ENCODE data around the gene AGL.
"Not testable (repeated sequence)": the region's sequence is repeated elsewhere in the genome, so short reads cannot be mapped to it uniquely, and the experiment has no call there.

AGL gene

GRCh38 chr1:99851850-99852454, 1.8 kb downstream of the AGL start:
- no peak for DNase-seq

DNA sequence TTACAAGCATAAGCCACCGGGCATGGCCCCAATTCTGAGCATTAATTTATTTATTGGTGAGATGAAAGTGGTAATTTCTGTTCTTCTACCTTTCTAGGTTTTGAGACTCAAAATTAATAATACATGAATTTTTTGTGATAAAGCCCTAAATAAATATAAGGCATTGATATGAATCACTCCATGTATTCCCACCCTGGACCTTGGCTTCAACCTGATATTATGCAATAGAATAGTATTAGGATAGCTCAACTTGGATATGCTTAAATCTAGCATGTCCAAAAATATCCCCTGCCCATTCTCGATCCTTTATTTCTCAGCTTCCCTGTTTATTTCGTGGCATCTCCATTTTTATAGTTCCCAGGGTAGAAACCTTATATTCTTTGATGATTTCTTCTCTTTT, 2.5 kb downstream of the AGL start:
- DNase-seq, result no peak

GRCh38 chr1:99855914-99856450, 5.8 kb downstream of the AGL start:
- no peak for DNase-seq

GRCh38 chr1:99857041-99857440, 6.9 kb downstream of the AGL start:
- not testable (repeated sequence) for DNase-seq

DNA sequence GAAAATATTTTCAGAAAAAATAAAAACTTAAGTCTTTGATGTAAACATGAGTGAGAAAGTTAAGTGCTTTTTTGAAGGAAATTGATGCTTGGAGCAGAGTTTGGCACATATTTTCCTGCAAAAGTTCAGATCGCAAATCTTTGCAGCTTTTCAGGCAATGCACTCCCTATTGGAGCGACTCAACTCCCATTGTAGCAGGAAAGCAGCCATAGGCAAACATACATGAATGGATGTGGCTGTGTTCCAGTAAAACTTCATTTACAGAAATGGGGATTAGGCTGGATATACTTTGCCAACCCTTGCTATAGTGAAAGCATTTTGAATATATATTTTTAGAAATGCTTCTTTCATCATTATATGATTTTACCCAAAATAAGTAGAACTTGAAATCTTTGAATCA, 8.1 kb downstream of the AGL start:
- DNase-seq, result no peak

DNA sequence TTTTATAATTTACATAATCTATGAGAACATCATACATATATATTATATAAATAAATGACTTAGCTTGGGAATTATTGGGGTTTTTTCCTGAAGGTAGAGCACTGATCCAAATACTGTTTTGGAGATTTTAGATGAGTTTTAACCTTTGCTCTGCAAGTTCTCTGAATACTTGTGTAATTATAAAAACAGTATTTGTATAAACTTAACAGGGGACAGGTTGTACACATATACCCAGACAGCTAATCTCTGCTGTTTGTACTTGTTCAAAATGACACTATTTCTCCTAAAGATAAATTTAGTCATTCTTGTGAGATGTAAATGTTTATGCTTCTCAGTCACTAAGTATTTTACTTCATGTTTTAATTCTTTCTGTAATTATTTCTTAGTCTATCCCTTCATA, 8.7 kb downstream of the AGL start:
- DNase-seq, result no peak

GRCh38 chr1:99860703-99861102, 10.5 kb downstream of the AGL start:
- DNase-seq, result no peak

- no peak for DNase-seq
Measured at GRCh38 chr1:99867682-99868081, 17.5 kb downstream of the AGL start.

DNA sequence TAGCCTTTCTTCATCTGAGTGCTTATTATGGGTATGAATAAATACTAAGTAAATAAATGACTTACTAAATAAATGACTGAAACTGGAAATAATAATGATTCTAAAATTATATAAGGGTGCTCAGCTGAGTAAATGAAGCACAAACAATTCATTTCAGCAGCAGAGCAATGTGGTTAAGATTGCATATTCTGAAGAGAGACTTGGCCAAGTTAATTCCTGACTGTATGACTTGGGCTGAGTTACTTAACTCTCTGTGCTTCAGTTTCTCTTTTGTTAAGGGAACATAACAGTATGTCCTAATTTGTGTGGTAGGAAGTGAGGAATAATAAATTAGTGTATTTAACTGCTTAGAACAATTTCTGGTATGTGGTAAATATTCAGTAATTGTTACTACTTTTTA, 19.1 kb downstream of the AGL start:
- no peak for DNase-seq

DNA sequence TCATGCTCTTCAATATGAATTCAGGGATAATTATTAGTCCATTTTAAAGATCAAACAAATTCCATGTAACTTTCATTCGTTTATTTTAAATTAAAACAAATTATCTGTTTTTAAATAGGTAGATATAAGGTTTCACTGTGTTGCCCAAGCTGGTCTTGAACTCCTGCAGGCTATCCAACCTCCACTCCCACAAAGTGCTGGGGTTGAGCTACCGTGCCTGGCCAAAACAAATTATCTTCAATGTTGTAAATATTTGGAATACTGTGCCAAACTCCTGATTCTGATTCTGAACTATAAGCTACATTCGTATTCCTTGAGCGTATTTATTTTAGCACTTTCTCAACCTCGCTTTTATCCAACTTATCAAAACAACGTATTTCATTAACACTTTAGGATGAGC, 19.6 kb downstream of the AGL start:
- DNase-seq, result no peak

GRCh38 chr1:99872063-99872462, 21.9 kb downstream of the AGL start:
- DNase-seq, result no peak

GRCh38 chr1:99877568-99877967, 27.4 kb downstream of the AGL start:
- no peak for DNase-seq

DNA sequence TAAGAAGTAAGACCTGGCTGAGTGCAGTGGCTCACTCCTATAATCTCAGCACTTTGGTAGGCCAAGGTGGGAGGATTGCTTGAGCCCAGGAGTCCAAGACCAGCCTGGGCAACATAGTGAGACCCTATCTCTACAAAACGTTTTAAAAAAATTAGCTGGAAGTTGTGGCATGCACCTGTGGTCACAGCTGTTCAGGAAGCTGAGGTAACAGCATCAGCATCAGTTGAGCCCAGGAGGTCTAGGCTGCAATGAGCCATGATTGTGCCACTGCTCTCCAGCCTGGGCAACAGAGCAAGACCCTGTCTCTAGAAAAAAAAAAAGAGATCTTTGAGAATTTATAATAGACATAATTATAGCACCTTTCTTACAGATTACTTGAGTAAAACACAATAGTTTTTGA, 36.0 kb downstream of the AGL start:
- no peak for DNase-seq

- DNase-seq, result no peak
Measured at GRCh38 chr1:99886841-99887240, 36.7 kb downstream of the AGL start.

DNA sequence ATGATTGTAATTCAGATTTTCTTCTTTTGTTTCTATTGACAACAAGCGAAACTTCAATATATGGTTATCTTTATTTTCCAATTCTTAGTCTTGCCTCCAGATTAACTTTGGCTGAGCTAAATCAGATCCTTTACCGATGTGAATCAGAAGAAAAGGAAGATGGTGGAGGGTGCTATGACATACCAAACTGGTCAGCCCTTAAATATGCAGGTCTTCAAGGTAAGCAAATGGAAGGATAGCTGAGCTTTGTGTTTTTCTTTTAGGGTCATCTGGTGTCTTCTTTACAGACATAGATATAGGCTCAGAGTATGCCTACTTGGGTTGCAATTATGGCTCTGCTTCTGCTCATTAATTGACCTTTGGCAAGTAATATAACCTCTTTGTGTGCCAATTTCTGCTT, 37.7 kb downstream of the AGL start:
- DNase-seq, result no peak

DNA sequence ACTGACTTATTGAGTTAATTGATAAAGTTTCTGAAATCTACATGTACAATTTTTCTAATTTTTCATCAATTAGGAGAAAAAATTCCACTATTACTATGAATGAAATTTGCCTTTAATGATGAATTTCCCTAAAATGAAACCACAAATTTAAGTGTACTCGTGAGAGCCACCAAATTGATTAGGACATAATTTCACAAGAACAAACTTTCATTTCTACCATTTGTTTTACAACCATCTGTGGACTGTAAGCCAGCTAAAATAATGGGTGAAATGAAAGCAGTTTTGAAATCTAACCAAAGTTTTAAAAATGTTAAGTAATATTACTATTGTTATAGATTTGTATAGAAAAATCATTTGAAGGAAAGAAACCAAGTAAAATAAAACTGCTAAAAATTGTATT, 41.8 kb downstream of the AGL start:
- DNase-seq, result no peak

DNA sequence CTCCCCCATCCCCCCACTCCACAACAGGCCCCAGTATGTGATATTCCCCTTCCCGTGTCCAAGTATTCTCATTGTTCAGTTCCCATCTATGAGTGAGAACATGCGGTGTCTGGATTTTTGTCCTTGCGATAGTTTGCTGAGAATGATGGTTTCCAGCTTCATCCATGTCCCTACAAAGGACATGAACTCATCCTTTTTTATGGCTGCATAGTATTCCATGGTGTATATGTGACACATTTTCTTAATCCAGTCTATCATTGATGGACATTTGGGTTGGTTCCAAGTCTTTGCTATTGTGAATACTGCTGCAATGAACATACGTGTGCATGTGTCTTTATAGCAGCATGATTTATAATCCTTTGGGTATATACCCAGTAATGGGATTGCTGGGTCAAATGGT, 53.1 kb downstream of the AGL start:
- not testable (repeated sequence) for DNase-seq

- DNase-seq, result no peak
Measured at GRCh38 chr1:99906535-99906934, 56.4 kb downstream of the AGL start.

GRCh38 chr1:99917214-99917613, 67.1 kb downstream of the AGL start:
- DNase-seq, result no peak

GRCh38 chr1:99919220-99919619, 69.1 kb downstream of the AGL start:
- DNase-seq, result no peak

- DNase-seq, result no peak
Measured at GRCh38 chr1:99934801-99935200, 84.6 kb downstream of the AGL start.

DNA sequence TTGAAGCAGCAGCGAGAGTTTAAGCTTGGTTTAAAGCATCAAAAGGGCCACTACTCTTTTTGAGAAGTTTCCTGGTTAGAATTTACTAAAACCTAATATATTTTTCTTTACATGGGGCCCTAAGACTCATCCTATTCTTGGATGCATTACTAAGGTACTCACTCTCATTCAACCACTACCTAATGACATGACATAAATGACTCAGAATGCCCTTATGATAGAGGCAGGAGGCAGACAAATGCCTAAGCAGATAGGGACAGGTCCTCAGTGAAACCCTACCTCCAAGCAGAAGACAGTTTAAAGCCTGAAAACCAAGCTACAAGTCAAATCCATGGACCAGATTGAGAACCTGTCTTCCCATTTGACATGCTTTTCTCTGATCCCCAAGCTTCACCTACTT, 85.4 kb downstream of the AGL start:
- no peak for DNase-seq

DNA sequence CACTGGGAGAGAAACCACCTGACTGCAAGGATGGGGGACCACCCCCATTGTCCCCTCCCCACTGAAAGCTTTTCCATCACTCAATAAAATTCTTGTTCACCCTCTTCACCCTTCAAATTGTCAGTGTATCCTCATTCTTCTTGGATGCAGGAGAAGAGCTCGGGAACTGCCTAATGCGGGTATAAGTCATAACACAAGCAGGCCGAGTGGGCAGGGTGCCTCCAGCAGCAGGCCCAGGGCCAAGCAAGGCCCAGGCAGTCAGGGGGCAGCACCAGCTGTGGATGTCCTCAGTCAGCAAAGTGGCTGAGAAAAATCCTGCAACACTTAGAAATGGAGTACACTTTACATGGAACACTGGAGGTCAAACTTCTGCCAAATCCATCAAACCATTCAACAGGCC, 85.9 kb downstream of the AGL start:
- DNase-seq, result no peak

- no peak for DNase-seq
Measured at GRCh38 chr1:99942723-99943122, 92.6 kb downstream of the AGL start.

- DNase-seq, result no peak
Measured at GRCh38 chr1:99943223-99943794, 93.1 kb downstream of the AGL start.
